Anterior cingulate cortex (tissue), 58 donors: ENCODE results near the gene PDXDC1.
A peak's percentile ranks its signal among the peaks of the same experiment; 100 is the strongest.
"Not testable (repeated sequence)": the region's sequence is repeated elsewhere in the genome, so short reads cannot be mapped to it uniquely, and the experiment has no call there.

Experiments used
- DNase-seq, 58 donors: peaks; one replicate each; lab custom pipeline; 2025; lab: John Stamatoyannopoulos, UW

PDXDC1 gene

DNA sequence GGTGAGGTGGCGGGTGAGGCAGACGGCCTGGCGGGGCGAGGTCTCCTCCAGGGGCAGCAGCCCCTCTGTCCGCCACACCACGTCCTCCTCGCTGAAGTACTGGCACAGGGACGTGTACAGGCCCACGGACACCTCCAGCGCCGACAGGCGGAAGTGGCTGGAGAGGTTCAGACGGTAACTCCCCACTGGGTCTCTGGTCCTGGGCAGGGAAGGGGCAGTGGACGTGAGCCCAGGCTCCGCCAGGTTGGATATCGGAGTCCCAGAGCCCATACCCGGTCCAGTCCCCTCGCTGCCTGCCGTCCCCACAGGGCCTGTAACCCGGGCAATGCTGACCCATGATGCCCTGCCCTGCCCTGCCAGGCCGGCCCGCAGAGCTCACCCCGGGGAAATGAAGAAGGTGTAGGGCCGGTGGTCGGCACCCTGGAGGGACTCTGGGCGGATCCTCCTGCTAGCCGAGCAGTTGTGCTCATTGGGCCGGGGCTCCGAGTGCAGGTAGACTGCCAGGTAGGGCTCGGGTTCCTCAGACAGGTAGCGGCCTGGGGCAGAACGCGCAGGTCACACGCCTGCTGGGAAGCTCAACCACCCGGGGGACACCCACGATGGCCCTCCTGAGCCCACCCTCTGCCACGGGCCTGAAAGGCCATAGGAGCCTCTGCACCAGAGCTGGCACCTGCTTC lies 155.6 kb downstream of the PDXDC1 start:
- not testable (repeated sequence) for DNase-seq

DNA sequence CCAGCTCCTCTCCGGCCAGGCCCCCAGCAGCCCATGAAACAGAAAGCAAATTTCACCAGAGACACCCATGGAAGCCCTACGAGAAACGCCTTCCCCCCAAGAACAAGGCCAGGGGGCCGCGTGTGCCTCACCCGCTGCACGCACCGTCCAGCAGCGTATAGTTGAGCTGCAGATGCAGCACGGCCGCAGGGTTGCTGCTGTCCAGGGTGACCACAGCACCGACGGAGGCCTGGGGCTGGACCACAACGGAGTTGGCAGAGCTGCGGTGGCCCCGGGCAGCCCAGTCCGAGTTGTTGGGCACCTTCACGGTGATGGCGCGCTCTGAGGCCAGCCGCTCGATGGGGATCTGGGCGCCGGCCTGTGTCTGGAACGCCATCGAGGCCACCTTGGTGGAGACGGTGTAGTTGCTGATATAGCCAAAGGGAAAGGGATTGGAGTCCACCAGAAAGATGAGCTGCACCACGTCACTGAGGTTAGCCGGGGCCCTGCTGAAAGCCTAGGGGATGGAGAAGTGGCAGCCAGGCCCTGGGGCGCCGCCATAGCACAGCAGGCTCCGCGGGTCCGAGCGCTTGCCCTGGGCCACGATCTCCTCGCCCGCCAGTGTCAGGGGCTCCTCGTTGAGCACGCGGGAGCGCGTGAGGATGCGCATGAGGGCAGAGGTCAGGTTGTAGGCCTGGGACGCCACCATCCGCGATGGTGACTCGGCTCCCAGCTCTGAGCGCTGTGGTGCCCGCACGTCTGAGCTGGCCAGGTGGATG lies 156.3 kb downstream of the PDXDC1 start:
- not testable (repeated sequence) for DNase-seq

DNA sequence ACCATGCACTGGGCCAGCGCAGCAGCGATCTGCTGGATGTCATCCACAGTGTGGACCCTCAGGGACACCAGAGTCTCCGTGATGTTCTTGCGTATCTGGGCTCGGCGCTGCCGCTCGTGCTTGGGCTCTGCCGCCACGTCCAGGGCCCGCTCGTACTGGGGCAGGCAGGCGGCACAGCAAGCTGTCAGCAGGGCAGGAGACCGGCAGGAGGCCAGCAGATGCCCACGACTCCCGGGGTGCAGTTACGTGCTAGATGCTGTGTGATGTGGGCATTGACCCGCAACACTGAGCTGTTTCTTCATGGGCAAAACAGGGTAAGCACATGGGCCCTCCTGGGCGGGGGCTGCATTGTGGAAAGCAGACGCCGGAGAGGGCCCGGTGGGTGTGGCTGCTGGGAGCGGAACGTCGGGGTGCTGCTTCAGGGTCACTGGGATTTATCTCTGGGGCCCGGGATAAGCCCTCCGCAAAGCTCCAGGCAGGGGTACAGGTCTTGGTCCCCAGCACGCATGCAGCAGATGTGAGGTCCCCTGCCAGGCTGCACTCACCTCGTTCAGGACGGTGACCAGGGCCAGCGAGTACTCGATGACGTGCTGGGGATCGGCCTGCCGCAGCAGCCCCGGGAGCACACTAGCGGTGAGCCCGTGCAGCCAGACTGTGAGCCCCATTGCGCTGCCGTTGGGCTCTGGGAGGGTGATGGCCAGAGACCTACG lies 158.0 kb downstream of the PDXDC1 start:
- DNase-seq, result not testable (repeated sequence)

DNA sequence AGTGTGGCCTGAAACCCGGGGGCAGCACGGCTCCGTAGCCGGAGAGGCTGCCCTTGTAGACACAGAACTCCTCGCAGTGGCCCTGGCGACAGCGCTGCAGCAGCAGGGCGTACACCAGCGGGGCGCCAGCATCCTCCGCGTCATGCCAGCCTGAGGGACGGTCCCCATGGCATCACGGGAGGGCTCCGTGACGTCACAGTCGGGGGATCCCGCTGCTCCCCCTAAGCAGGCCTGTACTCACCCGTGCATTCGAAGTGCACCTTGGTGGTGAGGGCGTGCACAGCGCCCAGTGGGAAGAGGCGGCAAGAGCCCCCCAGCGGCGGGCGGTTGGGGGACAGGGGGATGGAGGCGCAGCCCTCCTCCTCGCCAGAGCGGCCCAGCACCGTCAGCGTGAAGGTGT lies 158.7 kb downstream of the PDXDC1 start:
- DNase-seq, result not testable (repeated sequence)

DNA sequence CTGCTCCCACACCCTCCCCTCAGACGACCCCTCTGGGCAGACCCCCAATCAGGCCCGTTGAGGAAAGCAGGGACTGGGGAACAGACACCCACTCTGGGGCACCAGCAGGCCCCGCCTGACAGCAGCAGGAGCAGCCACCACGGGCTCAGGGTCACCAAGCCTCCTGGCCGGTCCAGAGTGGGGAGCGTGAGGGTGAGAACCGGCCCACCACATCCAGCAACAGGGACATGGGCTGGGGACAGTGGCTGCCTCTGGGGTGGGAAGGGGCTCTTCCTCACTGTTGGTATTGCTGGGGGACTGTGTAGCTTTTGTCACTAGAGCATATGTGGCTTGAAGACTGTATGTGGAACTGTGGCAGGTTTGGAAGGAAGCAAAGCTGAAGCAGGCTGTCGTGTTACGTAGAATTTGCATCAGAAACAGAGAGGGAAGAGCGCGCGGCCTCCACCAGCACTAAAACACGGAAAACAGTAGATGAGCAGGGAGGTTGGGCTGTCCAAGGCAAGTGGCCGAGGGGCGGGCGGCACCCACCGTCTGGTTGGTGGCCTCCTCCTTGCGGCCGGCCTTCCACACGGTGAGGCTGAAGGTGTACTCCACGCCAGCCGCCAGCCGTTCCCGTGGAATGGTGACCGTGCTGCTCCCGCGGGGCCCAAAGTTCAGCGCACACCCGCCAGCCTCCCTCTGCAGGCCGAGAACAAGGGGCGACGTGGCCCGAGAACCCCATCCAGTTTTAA lies 160.1 kb downstream of the PDXDC1 start:
- DNase-seq, result not testable (repeated sequence)

DNA sequence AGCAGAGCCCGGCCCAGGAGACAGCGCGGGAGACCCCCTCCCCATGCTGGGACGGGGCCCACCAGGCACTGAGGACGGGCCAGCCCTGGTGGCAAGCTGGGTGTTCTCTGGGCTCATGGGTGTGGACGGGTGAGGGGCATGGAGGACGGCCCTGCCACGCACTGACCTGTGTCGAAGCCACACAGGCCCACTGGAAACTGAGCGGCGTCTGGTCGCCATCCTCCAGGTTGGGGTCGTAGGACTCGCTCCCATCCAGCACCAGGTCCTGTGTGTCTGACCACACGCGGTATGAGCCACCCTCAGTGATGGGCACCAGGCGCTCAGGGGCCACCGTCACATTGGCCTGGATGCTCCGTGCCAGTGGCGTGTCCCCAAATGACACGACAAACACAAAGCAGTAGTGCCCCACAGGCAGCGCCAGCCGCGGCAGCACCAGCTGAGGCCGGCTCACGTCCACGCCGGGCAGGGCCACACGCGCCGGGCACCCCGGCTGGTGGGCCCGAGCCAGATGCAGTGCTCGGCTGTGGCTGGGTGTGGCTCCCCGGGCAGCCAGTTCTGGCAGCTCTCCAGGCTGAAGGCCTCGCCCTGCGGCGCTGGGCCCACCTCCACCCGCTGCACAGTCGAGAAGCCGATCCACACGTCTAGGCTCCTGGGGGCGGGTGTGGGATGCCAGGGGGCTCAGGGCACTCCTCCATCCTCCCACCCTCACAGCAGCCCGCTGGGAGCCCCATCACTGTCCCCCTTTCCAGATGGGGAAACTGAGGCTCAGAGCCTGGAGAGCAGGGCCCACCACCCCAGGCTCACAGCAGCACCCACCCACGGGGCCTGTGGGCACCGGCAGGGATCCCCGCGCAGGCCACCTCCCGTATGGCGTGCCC lies 160.9 kb downstream of the PDXDC1 start:
- not testable (repeated sequence) for DNase-seq

DNA sequence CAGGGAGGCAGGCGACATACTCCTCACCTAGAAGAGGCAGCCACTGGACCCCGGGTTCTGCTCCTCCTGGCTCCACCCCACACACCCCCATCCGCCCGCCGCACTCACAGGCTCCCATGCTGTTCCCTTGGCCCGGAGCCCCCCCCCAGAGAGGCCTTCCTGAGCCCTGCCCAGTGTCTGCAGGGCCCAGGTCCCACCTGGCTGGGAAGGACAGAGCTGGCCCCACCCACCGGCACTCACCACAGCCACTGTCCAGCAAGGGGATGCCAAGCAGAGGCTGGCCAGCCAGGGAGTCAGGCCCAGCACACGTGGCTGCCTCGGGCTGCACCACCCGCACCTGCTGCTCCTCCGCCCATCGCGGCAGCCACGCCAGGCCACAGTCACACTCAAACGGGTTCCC lies 162.7 kb downstream of the PDXDC1 start:
- DNase-seq, result not testable (repeated sequence)

DNA sequence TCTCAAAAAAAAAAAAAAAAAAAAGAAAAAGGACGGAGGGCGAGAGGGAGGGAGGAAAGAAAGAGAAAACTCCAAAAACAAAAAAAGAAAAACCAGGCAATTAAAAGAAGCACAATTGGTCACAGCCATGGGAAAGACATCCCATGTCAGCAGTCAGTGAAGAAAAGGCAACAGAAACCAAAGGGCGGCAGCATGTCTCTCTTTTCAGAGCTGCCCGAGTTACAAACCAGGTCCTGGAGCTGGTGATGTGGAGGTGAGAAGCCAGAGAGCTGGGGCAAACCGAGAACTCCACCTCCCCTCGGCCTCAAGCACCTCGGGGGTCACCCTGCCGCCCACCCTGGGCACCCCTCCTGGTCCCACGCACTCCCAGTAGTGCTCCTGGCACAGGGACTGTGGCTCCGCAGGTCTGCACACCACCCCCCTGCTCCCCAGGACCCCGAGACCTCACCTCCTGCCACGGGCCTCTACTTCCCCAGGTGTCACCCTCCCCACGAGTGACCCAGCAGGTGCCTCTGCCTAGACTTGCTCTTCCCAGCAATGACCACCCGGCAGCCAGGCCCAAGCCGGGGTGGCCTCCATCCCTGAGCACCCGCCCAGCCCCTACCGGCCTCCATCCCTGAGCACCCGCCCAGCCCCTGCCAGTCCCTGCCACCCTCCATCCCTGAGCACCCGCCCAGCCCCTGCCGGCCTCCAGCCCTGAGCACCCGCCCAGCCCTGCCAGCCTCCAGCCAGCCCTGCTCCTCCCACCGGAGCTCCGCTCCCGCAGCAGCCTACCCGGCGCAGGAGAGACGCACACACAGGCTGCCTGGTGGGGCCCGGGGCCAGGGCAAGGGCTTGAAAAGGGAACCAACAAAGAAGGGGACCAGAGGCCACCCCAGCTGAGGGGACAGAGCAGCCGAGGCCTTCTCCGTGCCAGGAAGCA lies 165.9 kb downstream of the PDXDC1 start:
- DNase-seq, result peak in 28 of 58 donors; percentile 6 to 61 (median 31)

DNA sequence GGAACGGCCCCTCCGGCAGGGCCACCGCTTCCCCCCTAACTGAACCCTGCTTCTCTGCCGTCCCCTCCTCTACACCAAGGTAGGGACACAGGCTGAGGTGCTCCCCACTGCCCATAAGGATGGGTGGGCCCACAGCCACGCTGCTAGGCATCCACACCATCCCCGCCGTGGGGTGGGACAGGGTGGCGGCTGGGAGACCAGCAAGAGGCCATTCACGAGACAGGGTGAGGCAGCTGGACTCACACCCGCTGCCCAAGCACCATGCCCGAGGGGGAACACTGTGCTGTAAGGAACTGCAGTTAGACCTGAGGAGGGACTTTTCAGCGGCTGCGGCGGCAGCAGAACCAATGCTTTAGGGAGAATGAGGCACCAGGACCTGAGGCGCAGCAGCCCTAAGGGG lies 166.8 kb downstream of the PDXDC1 start:
- DNase-seq, result no peak

DNA sequence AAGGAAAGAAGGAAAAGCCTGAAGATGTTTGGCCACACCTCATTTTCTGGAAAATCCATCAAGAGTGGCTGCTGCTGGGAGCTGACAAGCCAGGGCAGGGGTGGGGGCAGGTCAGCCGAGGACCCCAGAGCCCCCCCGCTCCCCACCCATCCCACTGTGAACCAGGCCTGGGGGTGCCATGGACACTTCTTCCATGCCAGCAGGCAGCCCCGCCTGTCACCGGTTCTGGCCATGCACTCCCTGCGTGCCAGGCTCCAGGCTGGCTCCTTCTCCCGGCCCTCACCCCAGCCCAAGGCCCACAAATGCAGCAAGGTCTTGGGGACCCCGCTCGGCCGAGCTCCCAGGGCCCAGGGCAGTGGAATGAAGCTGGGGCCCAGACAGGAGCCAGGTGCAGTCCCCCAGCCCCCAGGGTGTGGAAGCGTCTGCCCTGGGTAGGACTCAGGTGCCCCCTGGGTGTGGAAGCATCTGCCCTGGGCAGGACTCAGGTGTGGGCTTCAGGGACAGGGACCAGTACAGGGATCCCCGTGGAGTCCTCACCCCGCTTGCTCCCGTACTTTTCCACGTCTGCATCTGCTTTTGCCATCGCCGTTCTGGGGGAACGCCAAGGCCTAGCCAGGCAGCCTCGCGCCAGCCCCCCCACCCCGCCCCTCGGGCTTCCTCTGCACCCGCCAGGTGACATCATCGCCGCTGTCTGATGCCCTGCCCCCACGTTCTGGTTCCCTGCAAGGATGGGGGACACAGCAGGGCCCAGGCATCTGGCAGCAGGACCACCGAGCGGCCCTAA lies 167.5 kb downstream of the PDXDC1 start:
- DNase-seq, result peak in 10 of 58 donors; percentile 3 to 25 (median 12)

DNA sequence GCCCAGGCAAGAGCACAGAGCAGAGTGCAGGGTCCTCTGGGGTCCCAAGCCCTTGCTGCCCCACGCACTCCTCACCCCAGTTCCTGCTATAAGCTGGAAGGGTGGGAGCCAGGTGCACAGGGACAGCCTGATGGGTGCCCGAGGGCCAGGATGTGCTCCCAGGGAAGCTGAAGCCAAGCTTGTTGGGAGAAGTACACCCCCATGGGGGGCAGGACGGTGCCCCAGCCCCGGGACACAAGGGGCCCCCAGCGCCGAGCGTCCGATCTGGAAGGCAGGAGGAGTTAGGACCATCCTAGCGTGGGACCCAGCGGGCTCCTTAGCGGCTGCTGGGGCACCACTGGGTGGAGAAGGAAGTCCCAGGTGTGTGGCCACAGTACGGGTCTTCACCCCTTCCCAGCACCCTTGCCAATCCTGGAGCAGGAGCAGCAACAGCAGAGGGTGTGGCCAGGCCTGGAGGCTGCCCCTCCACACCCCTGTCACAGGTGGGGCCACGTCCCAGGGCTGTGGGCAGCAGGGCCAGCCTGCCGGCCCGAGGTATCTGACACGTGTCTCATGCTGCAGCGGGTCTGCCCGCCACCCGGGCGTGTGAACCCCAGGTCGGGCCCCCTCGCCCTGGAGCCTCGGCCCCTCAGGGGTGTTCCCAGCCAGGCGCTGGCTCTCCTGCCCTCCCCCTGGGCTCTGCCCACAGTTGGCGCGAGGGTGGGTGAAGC lies 168.2 kb downstream of the PDXDC1 start:
- DNase-seq, result not testable (repeated sequence)

DNA sequence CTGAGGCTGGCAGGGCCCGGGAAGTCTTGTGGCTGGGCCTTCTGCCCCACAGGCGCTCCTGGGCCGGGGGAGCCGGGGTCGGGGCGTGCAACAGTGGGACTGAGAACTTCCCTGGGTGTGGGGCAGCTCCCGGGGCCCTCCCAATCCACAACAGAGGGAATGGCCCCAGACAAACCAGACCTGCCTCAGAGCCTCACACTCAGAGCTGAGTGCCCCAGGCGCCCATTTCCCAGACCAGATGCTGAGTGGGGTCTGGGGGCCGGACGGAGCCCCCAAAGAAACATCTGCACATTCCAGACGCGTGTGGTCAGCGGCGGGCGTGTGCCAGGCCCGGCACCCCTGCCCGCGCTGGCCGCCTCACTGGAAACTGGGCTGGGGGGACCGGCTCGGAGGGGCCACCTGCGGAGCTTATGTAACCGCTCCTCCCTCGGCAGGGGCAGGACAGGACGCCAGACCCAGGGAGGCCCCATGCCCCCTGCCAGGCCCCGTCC lies 168.8 kb downstream of the PDXDC1 start:
- DNase-seq, result not testable (repeated sequence)

DNA sequence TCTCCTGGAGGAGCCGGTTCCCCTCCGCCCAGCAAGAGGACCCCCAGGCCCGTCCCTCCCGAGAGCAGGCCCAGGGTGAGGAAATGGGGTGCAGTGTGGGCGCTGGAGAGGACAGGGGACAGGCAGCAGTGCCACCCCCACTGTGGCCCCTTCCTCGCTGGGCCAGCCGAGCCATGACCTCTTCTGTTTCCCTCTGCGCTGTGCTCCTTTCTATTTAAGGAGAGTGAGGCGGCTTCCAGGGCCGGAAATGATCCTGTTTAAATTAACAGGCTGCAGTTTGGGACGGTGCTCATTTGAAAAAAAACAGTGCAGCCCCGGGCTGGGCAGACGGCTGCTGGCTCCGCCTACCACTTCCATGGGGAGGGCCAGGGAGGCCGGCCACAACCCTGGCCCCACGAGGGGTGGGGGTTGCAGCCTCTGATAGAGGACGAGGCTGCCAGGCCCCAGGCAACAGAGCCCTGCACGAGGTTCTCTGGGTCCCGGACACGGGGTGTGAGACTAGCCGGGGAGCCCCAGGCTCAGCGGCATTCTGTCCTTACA lies 169.3 kb downstream of the PDXDC1 start:
- DNase-seq, result peak in 5 of 58 donors; percentile 13 to 32 (median 27)

DNA sequence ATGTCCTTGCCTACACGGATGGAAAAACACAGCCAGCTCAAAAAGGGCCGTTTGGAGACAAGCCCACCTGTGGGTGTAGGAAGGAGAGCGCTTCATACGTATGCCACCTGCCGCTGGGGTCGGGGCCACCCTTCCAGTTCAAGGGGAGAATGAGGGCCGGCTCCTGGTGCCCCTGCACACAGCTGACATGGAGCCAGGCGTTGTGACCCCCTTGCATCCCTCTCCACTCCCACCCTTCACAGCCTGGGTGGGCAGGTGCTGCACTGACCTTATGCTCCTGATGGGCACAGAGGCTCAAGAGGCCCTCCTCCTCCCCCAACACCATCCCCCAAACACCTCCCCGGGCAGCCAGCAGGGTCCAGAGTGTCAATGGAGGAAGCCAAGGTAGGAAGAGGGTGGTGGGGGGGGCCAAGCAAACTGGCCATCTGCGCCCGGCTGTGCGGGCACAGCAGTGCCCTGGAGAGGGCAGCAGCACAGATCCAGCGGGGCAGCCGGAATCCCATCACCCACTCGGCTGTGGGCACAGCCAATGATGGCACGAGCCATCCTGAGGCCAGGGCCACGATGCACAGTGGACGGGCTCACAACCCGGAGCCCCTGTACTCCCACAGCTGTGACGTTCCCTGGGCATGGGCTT lies 170.1 kb downstream of the PDXDC1 start:
- peak in 8 of 58 donors; percentile 37 to 76 (median 56) for DNase-seq

DNA sequence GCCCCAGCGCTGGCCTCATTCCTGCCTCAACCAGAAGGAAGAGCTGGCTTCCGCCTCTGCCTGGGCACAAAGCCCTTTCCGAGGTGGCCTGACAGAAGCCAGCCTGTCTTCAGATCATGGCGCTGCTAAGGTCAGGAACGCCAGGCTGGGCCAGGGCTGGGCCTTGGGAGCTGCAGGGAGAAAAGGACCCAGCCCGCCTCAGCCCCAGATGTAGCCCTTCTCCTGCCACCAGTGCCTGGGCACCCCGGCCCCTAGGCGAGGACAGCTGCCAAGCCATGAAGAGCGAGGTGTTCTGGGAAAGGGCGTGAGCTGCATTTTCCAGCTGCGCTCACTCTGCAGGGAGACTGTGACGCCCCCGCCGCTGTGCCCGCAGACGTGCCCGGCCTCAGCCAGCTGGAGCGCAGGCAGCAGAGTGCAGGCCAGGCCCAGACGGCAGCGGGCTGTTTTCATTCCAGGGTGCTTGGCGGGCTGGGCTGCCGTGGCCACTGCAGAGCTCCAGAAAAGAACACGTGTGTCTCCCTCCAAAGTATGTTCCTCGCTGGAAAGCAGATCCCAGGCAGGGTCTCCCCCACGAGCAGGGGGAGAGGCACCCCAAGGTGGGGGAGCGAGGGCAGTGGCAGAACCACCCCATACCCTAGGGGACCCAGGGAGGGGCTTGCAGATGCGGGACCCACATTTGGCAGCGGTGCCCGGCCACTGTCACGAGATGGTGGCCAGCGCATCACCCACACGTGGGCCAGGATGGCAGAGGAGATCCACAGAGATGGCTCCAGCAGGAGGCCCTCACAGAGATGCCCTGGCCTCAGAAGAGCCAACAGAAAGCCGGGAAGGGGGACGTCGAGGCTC lies 170.8 kb downstream of the PDXDC1 start:
- peak in 54 of 58 donors; percentile 23 to 89 (median 76) for DNase-seq
